HCT116 (cell line): Measurements from ENCODE around the gene CAMK1D. TPM values are rescaled to one million over a fixed set of nuclear protein-coding genes. Genes with fewer than 3 reads are reported as not detected.
"Not testable (repeated sequence)": the region's sequence is repeated elsewhere in the genome, so short reads cannot be mapped to it uniquely, and the experiment has no call there.

Experiments used
- ATAC-seq: fragments of 200-7000 bp; cut with Tn5 transposase; 2 replicates; pipeline ENCODE4 v1.9.1; 2020; ENCODE audit warnings: mild to moderate bottlenecking, moderate library complexity
- BruUV-seq: library from RNA; stranded (reverse); fragments of 400-500 nt; replicated peaks from 2 replicates; lab custom pipeline; 2021; lab: Mats Ljungman, UMichigan
- CTCF ChIA-PET: fragments of 300-600 bp; sonication (Branson Sonifier 250); formaldehyde crosslinking; loops from one replicate; lab custom pipeline; 2021; ENCODE audit warnings: antibody characterized with exemption; lab: Charles Lee
- POLR2A ChIA-PET: fragments of 300-600, 350-600 bp; sonication (Branson Sonifier 250); formaldehyde crosslinking; loops from one replicate; lab custom pipeline; 2021; ENCODE audit warnings: antibody characterized with exemption; lab: Charles Lee
- RAD21 ChIA-PET, 2 experiments: fragments of 300-600 bp; sonication (Branson Sonifier 250); formaldehyde crosslinking; loops; one replicate each; lab custom pipeline; 2023; ENCODE audit warnings: low total read pairs in 2 of 2; ENCODE audit not compliant: uncharacterized antibody in 2 of 2, unreplicated experiment in 2 of 2, low non-redundant PET in 1 of 2; lab: Charles Lee
- DNase-seq: peaks from one replicate; pipeline ENCODE4 v3.0.0-alpha.2; 2010; ENCODE audit warnings: low read depth, low spot score
- H2AFZ ChIP-seq: fragments of 200-600 bp; shearing (Covaris generic), sonication (generic); 2 replicates; pipeline ENCODE4 v1.6.1; 2017; ENCODE audit warnings: low read depth, mixed run types, mixed read lengths, antibody characterized with exemption, low read length; ENCODE audit not compliant: poor library complexity, severe bottlenecking
- H3K27ac ChIP-seq: 2 replicates; pipeline ENCODE4 v1.5.1; 2012; ENCODE audit warnings: low read depth, low read length
- H3K27me3 ChIP-seq: fragments of 200-600 bp; sonication (generic); 2 replicates; pipeline ENCODE4 v1.6.1; 2016; ENCODE audit warnings: mixed run types, low read length, mixed read lengths; ENCODE audit not compliant: insufficient read depth
- H3K36me3 ChIP-seq, 2 experiments: fragments of 200-500 bp in 1 of 2; fragments of 200-600 bp in 1 of 2; sonication (Bioruptor generic) in 1 of 2; sonication (generic) in 1 of 2; 2 replicates each; pipeline versions ENCODE4 v1.5.1 to v1.6.1; 2014 to 2016; ENCODE audit warnings: low read length in 2 of 2, inconsistent platforms in 1 of 2, mixed read lengths in 1 of 2, mixed run types in 1 of 2; ENCODE audit not compliant: insufficient read depth in 2 of 2, control insufficient read depth in 1 of 2
- H3K4me1 ChIP-seq, 2 experiments: fragments of 200-600 bp in 1 of 2; sonication (generic) in 1 of 2; 2 replicates each; pipeline versions ENCODE4 v1.5.1 to v1.6.1; 2012 to 2017; ENCODE audit warnings: low read length in 2 of 2, inconsistent platforms in 1 of 2, mild to moderate bottlenecking in 1 of 2, mixed read lengths in 1 of 2, mixed run types in 1 of 2, moderate library complexity in 1 of 2; ENCODE audit not compliant: insufficient read depth in 2 of 2, control insufficient read depth in 1 of 2
- H3K4me2 ChIP-seq: fragments of 200-600 bp; sonication (generic); 2 replicates; pipeline ENCODE4 v1.6.1; 2017; ENCODE audit warnings: mixed run types, low read length, mixed read lengths
- H3K4me3 ChIP-seq, 2 experiments: fragments of 200-600 bp in 1 of 2; sonication (generic) in 1 of 2; replicated peaks in 1 of 2; 2 replicates each; pipeline ENCODE4 v1.5.1; 2011 to 2016; ENCODE audit warnings: low read length in 2 of 2, control low read depth in 1 of 2, low read depth in 1 of 2, mild to moderate bottlenecking in 1 of 2, mixed read lengths in 1 of 2, mixed run types in 1 of 2
- H3K79me2 ChIP-seq: fragments of 200-600 bp; sonication (generic); 2 replicates; pipeline ENCODE4 v1.6.1; 2017; ENCODE audit warnings: mild to moderate bottlenecking, mixed run types, low read length, moderate library complexity, mixed read lengths; ENCODE audit not compliant: insufficient read depth
- H3K9ac ChIP-seq: fragments of 200-600 bp; sonication (generic); 2 replicates; pipeline ENCODE4 v1.6.1; 2016; ENCODE audit warnings: low read length, mixed read lengths
- H3K9me2 ChIP-seq: fragments of 200-600 bp; sonication (generic), shearing (Covaris generic); 2 replicates; pipeline ENCODE4 v1.6.1; 2017; ENCODE audit warnings: mixed run types, mild to moderate bottlenecking, moderate library complexity; ENCODE audit not compliant: insufficient read depth
- H3K9me3 ChIP-seq, 2 experiments: fragments of 200-500 bp in 1 of 2; fragments of 200-600 bp in 1 of 2; sonication (Bioruptor generic) in 1 of 2; sonication (generic) in 1 of 2; 2 replicates each; pipeline ENCODE4 v1.6.1; 2014 to 2017; ENCODE audit warnings: low read length in 2 of 2, mixed read lengths in 2 of 2, inconsistent platforms in 1 of 2, low read depth in 1 of 2, mild to moderate bottlenecking in 1 of 2, mixed run types in 1 of 2, moderate library complexity in 1 of 2; ENCODE audit not compliant: control insufficient read depth in 1 of 2, insufficient read depth in 1 of 2
- H4K20me1 ChIP-seq: fragments of 200-600 bp; sonication (generic), shearing (Covaris generic); 2 replicates; pipeline ENCODE4 v1.6.1; 2017; ENCODE audit warnings: mixed run types, mild to moderate bottlenecking, moderate library complexity; ENCODE audit not compliant: insufficient read depth
- CBX3 ChIP-seq: IDR thresholded peaks from 2 replicates; pipeline ENCODE4 v1.6.1; 2012; ENCODE audit warnings: low read depth
- ELF1 ChIP-seq: IDR thresholded peaks from 2 replicates; pipeline ENCODE4 v1.6.1; 2012; ENCODE audit warnings: low read depth, borderline replicate concordance
- EZH2phosphoT487 ChIP-seq: fragments of 200-600 bp; IDR thresholded peaks from 2 replicates; pipeline ENCODE4 v1.6.1; 2018; ENCODE audit warnings: antibody characterized with exemption, borderline replicate concordance
- FOSL1 ChIP-seq: IDR thresholded peaks from 2 replicates; pipeline ENCODE4 v1.6.1; 2012; ENCODE audit warnings: low read depth
- SP1 ChIP-seq: IDR thresholded peaks from 2 replicates; pipeline ENCODE4 v1.6.1; 2012; ENCODE audit warnings: low read depth
- SRF ChIP-seq: IDR thresholded peaks from 2 replicates; pipeline ENCODE4 v1.6.1; 2012; ENCODE audit warnings: low read depth
- ZFX ChIP-seq: fragments of 450-650 bp; IDR thresholded peaks from 2 replicates; pipeline ENCODE4 v1.6.1; 2017
- intact Hi-C: fragments of 100-400 bp; cut with micrococcal nuclease; formaldehyde crosslinking; loops from 2 replicates; pipeline ENCODE4 v1.10.0; 2022
- total RNA-seq: library from RNA; stranded (reverse); gene quantifications from one replicate; pipeline ENCODE4 v1.2.1, GENCODE V29; 2021; ENCODE audit not compliant: unreplicated experiment
- TF ChIP-seq, protein P1 (sequence below): IDR thresholded peaks from 2 replicates; pipeline ENCODE4 v1.6.1; 2012
- TF ChIP-seq, protein P2 (sequence below): IDR thresholded peaks from 2 replicates; pipeline ENCODE4 v1.6.1; 2012; ENCODE audit warnings: low read depth

CAMK1D gene
- total RNA-seq, 1 experiment from 2014 or later, result 9.6 TPM

DNA sequence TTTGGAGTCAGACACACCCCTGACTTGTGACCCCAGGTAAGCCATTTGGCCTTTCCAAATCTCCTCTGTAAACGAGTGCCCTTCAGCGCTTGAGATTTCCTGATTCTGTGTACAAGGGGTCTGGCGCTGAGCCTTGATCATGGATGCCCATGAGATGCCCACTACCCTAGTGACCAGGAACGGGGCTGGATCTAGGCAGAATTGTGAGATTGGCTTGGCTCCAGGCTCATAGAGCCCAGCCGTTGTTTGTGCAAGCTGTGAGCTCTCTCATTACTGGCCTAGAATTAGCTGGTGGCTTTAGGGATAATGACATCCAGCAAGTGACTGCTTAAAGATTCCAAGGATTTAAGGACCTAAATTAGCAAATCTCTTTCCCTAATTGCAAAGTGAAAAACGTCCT lies 84.9 kb downstream of the CAMK1D start:
- Histone ChIP-seq H3K4me1 (no peaks in the 10 kb centered on the region), H3K4me3 (no peak overlapping the region), H3K79me2 (no peaks in the 10 kb centered on the region), H3K27ac (no peak overlapping the region), H3K9me3 (no peaks in the 10 kb centered on the region), H3K27me3 (no peaks in the 10 kb centered on the region), H3K4me2 (no peak overlapping the region), H3K9ac (no peak overlapping the region), H3K9me2 (no peaks in the 10 kb centered on the region), H4K20me1 (no peaks in the 10 kb centered on the region), H3K36me3 (no peaks in the 10 kb centered on the region), H2AFZ (no peak overlapping the region)
- POLR2A ChIA-PET, result no interaction called here
- TF ChIP-seq EZH2phosphoT487 (no peak), CBX3 (no peak), ZFX (no peak), FOSL1 (no peak), SP1 (no peak), ELF1 (no peak), SRF (no peak)
- TF ChIP-seq, protein P1, sequence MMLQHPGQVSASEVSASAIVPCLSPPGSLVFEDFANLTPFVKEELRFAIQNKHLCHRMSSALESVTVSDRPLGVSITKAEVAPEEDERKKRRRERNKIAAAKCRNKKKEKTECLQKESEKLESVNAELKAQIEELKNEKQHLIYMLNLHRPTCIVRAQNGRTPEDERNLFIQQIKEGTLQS, result no peak
- TF ChIP-seq, protein P2, sequence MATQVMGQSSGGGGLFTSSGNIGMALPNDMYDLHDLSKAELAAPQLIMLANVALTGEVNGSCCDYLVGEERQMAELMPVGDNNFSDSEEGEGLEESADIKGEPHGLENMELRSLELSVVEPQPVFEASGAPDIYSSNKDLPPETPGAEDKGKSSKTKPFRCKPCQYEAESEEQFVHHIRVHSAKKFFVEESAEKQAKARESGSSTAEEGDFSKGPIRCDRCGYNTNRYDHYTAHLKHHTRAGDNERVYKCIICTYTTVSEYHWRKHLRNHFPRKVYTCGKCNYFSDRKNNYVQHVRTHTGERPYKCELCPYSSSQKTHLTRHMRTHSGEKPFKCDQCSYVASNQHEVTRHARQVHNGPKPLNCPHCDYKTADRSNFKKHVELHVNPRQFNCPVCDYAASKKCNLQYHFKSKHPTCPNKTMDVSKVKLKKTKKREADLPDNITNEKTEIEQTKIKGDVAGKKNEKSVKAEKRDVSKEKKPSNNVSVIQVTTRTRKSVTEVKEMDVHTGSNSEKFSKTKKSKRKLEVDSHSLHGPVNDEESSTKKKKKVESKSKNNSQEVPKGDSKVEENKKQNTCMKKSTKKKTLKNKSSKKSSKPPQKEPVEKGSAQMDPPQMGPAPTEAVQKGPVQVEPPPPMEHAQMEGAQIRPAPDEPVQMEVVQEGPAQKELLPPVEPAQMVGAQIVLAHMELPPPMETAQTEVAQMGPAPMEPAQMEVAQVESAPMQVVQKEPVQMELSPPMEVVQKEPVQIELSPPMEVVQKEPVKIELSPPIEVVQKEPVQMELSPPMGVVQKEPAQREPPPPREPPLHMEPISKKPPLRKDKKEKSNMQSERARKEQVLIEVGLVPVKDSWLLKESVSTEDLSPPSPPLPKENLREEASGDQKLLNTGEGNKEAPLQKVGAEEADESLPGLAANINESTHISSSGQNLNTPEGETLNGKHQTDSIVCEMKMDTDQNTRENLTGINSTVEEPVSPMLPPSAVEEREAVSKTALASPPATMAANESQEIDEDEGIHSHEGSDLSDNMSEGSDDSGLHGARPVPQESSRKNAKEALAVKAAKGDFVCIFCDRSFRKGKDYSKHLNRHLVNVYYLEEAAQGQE, result no peak
- ATAC-seq, result no peak
- no peak for DNase-seq
- RAD21 ChIA-PET, result no interaction called here
- CTCF ChIA-PET, result no interaction called here
- intact Hi-C loops, result no loop called here
- no TSS peak for BruUV-seq

DNA sequence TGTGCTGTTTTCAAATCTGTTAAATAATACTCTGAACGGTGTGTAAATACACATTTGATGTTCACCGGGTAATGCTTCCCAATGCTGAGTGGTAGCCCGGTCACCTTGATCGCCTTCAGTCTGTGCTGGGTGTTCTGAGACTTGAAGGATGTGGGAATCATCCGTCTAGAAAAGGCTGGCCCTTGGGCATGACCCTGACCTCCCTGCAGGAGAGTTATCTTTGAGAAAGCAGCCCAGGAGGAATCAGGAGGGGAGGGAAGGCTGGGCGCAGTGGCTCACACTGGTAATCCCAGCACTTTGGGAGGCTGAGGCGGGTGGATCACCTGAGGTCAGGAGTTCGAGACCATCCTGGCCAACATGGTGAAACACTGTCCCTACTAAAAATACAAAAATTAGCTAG lies 85.3 kb downstream of the CAMK1D start:
- BruUV-seq, H3K9me3 ChIP-seq, intact Hi-C loops, H3K36me3 ChIP-seq, H4K20me1 ChIP-seq, H3K79me2 ChIP-seq, ATAC-seq, H3K4me2 ChIP-seq, RAD21 ChIA-PET, H3K9me2 ChIP-seq, DNase-seq, POLR2A ChIA-PET, H3K27ac ChIP-seq, H3K9ac ChIP-seq, H3K4me3 ChIP-seq, H2AFZ ChIP-seq, H3K4me1 ChIP-seq, H3K27me3 ChIP-seq, CTCF ChIA-PET: not testable (repeated sequence)
